NCI-H2081 treated with DMSO at 0.1 percent for 48 hours (cell line): ENCODE data around the gene IKZF2.

Experiments used
- DNase-seq: peaks from one replicate; lab custom pipeline; 2025; lab: John Stamatoyannopoulos, UW

Gene IKZF2

DNA sequence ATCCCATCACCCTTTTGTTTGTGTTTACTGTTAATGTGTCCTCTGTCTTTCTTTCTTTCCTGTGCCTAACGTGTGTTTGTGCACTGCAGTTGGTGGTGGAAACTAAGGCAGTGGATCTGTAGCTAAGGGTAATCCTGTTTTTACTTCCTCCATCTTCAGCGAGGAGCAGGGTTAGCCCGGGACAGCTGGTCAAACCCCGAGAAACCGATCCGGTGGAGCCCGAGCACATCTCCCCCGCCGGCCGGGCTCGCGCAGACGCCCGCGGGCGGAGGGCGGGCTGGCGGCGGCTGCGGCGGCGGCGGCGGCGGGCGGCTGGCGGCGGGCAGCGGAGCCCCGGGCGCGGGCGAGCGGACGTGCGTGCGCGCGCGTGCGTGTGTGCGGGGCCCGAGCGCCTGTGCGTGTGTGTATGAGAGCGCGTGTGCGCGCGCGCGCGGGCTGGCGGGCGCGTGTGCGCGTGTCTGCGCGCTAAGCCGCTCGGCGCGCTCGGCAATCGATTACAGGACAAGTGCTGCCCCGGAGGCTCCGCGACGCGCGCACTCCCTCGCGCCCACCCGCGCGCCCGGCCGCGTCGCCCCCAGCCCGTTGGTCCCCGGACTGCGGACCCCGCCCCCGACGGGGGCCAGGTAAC lies at the start of gene IKZF2:
Gene IKZF2 (minus strand): TSS at position 176 of the 628 bp plus-strand sequence. CDS start 2,983 bp downstream, outside the sequence.
- DNase-seq = peak; percentile 58

DNA sequence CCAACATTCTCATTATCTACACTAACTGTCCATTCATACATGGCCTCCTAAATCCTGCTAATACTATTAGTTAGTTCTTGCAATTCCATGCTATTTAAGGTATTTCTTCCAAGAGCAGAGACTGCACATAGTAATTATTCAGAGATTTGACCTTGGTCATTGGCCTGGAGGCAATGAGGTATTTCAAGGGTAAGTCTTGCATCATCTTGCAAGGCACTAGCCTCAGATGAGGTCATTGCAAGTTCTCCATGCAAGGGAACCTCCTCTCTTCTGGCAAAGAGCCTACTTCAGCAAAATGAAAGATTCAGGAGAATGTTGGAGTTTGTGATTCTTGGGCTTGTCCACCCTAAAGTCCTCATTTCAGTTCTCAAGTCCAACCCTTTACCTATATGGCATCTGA lies 48.5 kb upstream of the IKZF2 start:
- no peak for DNase-seq

- DNase-seq = no peak
These were observed 37.8 kb upstream of the IKZF2 start for GRCh38 chr2:213189001-213189899.

DNA sequence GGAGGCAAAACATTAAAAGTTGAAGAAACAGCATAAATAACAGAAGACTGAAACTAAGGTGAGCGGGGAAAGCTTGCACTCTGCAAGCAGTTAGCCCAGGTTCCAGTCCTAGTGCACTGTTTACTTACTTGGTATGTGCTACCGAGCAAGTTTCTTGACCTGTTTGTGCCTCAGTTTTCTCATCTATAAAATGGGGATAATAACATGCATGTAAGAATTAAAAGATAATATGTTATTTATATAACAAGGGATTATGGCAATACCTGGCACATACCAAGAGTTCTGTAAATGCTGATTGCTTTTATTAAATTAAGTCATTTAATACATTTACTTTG lies 37.1 kb upstream of the IKZF2 start:
- no peak for DNase-seq

- no peak for DNase-seq
These were observed 36.6 kb upstream of the IKZF2 start for GRCh38 chr2:213187833-213188532.

DNA sequence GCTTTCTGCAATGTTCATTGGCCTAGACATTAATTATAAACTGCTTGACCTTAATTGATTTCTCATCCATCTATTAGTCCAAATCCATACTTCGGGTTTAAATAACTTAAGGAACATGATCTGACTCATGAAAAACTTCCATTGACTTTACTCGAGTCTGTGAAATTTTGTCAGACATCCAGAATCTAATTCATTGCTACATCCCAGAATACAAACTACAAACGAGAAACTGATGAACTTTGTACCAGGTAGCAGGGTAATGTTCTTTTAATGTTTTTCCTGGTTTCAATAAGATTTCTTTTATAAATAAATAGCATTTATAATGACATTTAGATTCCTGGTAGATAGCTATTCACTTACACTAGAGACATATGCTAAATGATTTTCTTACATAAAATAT lies 36.0 kb upstream of the IKZF2 start:
- DNase-seq = no peak

- DNase-seq = no peak
These were observed 33.9 kb upstream of the IKZF2 start for GRCh38 chr2:213185147-213185822.

DNA sequence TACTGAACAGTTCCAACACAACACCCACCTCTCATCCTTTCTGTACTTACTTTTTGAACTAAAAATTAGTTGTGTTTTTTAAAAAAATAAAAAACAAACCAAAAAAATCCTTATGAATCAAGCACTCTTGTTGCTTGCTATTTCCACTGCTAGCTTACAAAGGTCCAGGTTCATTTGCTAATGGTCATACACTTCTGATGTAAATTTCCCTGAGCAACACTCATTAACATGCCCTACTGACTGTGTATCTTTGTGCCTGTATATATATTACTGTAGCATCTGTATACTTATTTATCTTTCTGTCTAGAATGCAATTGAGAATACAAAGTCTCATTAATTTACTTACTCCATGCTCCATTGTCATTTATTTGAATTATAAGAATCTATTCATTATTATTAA lies 30.3 kb upstream of the IKZF2 start:
- no peak for DNase-seq

- DNase-seq = no peak
These were observed 26.3 kb upstream of the IKZF2 start for GRCh38 chr2:213177679-213178078.

DNA sequence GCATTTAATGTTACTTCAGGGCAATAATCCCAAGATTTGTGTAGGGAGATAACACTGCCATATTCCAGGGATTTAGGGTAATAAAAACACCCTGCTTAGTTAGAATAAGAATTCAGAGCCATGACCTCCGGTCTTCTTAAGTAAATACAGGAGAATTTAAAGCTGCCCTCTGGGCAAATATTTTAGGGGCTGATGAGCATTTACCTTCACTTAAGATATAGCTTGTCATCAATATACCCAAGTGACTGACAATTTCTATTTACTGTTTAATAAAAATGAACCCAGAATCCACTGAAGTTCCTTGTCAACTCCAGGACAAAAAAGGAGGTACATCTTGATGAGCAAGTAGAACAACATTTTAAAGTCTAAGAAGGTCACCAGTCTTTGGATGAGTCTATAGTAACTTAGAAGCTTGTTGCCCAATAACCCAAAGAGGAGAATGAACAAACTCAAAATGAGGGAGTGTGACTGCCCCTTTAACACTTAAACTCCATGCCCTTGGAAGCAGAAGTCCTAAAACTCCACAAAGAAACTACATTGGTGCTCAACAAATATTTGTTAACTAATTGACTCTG lies 24.3 kb upstream of the IKZF2 start:
- no peak for DNase-seq

- no peak for DNase-seq
These were observed 21.2 kb upstream of the IKZF2 start for GRCh38 chr2:213172641-213173040.

DNA sequence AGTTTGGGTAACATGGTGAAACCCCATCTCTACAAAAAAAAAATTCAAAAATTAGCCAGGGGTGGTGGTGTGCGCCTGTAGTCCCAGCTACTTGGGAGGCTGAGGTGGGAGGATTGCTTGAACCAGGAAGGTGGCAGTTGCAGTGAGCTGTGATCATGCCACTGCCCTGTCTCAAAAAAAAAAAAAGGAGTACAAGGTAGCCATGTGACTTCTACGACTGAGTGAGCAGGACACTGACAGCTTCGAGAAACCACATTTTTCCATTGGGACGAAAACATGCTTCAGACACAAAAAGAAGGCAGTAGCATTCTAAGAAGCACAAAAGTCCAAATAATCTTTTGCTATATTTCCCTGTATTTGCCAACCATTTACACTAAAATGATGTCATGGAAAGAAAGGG lies 19.7 kb upstream of the IKZF2 start:
- no peak for DNase-seq

DNA sequence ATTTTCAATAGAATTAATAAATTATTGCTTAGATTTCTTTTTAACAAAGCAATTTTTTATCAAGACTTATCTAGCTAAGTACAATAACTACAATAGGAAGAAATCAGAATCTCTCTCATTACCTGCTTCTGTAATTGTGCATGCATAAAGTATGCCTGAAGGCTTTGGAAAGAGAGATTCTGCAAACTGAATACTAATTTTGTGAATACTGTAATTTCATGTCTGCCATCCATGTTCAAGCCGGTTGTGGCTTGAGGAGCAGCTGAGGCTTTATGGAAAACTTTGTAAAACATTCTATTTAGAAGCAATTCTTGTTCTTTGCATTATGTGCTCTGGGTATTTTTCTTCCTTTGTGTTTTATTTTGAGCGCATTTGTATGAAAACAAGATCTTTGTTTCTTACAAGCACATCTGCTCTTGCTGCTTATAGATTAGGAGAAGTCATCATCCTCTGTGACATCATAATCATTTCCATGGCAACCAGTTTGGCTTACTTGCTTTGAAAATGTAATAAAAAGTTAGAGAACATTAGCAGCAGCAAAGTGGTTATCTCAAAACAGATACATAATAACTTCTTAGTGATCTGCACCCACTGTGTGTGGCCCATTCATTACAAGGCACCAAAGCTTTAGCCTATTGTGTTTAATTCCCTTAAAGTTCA lies 16.0 kb upstream of the IKZF2 start:
- no peak for DNase-seq

DNA sequence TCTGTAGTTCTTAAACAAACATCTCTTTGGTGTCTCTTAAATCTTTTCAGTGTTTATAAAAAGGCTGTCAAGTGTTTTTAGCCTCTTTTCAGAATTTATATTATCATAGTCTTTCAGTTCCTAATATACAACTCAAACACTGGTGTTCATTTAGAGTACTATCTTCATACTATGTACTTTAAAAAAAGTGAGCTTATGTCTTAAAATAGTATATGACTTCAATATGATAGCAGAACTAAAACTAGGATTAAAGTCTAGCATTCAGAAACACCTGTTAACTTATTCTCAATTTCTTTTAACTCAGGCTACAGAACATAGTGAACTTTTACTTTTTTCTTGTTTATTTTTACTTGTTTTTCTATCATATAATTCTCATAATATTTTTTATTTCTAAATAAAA lies 14.7 kb upstream of the IKZF2 start:
- DNase-seq = no peak

DNA sequence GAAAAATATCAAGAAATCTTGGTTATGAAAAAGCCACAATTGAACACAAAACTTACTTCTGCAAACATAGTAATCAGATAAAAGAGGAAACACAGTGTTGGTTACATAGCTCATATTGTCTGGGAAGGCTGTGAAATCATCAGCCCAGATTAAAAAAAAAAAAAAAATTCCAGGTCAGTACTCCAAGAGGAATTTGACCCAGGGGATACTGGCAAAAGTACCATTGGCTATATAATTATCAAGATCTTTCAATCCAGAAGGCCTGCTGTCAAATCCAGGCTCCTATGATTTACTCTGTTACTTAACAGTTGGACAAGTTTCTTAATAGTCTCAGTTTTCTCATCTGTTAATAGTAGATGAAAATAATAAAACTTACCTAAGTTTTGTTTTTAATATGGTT lies 12.9 kb upstream of the IKZF2 start:
- DNase-seq = no peak

DNA sequence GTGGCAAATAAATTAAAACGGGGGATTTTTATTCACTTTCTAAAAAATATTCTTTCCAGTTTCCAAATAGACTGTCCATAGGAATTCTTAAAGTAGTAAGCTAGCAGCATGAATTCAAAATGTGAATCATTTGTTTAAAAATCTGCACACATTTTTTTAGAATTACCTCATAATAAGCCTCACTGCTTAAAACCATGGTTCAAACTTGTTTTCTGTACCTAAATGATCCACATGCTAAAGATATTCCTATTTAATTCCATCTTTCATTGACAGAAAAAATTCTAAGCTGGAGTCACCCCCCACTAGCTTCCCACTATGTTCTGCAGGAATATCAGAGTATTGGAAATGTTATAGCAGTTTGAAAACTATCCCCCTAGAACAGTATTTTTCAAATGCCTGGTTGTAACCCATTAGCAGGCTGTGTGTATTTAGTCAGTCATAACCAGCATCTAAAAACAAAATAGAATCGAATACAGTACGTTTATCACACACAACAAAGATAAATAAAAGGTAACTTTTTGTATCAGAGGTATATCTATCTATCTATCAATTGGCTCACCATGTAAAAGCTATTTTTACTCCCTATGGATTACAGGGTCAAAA lies 11.2 kb upstream of the IKZF2 start:
- DNase-seq = no peak

- DNase-seq = no peak
These were observed 10.5 kb upstream of the IKZF2 start for GRCh38 chr2:213161759-213162515.

DNA sequence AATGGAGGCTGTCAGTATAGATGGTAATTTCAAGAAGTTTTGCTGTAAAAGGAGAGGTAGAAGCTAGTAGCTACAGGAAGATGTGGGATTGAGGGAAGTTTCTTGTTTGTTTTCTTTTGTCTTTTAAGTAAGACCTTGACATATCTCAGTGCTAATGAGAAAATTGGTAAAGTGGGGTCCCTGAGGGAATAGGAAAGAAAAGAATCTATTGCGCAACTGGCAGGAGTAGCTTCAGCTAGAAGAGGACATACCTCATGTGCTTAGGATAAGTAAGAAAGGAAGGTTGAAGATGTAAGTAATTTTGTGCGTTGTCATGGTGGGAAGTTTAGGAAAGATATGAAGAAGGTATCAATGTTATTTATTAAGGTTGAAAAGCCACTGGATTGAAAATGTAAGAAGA lies 8.4 kb upstream of the IKZF2 start:
- DNase-seq = no peak

GRCh38 chr2:213157242-213157641 lies 5.8 kb upstream of the IKZF2 start:
- no peak for DNase-seq

DNA sequence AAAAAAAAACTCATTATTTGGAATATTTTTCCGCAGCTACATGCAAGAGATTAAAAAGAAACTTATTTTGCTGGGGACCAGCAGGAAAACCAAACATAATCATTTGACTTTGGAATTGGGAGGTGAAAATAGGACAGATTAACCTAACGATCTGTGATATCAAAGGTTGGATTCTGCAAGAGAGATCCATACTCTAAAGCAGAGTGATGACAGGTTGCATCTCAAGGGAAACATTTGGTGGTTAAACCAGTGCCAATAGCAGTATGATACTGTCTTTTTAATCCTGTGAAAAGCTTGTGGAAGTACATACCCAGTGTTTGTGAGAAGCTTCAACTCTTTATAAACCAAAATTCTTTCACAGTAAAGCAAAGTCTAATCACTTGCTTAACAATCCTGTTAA lies 5.3 kb upstream of the IKZF2 start:
- no peak for DNase-seq
